ENCODE measurements around the gene MAEA.

The MAEA gene

DNA sequence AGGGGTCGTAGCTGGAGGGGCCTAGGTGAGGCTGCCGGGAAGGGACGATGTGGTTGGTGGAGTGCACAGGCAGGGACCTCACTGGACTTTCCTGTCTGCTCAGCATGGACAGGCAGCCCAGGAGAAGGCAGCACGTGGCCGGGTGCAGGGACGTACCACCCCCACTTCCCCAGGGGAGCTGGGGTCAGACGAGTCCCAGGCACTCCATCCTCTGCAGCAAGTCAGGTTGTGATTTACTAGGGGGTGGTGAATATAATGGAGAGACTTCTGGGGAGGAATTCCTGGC is 39.2 kb upstream of the MAEA start:
- no peak for DNase-seq

- DNase-seq = no peak
Observed at GRCh38 chr4:1250921-1251772, 38.5 kb upstream of the MAEA start.

- no peak for DNase-seq
Observed at GRCh38 chr4:1251773-1252066, 38.0 kb upstream of the MAEA start.

GRCh38 chr4:1252928-1253492 is 36.7 kb upstream of the MAEA start:
- no peak for DNase-seq

DNA sequence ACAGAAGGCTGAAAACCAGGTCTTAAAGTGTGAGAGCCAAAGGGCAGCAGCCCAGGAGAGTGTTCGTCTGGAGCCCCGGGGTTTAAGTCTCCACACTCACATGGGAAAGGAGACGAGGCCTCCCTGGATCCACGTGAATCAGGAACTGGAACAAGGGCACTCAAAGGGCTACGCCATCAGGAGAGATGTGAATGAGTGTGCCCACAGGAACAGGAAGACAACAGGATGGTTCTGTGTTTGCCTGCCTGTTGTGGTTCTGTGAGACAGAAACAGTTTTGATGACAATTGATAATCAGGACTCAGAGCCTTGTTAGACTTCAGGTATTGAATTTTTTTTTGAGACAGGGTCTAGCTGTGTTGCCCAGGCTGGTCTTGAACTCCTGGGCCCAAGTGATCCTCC is 35.9 kb upstream of the MAEA start:
- DNase-seq = peak; percentile 32

- DNase-seq = no peak
Observed at GRCh38 chr4:1255151-1255550, 34.5 kb upstream of the MAEA start.

DNA sequence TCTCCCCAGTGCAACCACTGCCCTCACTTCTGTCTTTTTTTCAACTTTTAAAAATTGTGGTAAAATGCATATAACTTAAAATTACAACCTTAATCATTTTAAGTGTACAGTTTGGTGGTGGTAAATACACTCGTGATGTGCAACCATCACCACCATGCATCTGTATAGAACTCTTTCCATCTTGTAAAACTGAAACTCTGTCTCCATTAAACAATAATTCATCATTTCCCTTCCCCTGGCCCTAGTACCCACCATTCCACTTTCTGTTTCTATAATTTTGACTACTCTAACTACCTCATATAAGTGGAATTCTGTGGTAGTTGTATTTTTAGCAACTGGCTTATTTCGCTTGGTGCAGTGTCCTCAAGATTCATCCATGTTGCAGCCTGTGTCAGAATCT is 34.0 kb upstream of the MAEA start:
- no peak for DNase-seq

GRCh38 chr4:1258457-1258856 is 31.2 kb upstream of the MAEA start:
- no peak for DNase-seq

DNA sequence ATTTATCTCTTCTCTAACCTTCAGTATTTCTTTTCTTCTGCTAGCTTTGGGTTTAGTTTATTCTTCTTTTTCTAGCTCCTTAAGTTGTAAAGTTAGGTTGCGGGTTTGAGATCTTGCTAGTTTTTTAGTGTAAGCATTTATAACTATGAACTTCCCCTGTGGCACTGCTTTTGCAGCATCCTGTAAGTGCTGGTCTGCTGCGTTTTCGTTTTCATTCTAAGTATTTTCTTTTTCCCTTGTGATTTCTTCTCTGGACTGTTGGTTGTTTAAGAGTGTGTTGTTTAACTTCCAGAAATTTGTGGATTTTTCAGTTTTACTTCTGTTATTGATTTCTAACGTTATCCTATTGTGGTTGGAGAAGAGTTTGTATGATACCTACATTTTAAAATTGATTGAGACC is 29.7 kb upstream of the MAEA start:
- no peak for DNase-seq

- DNase-seq = no peak
Observed at GRCh38 chr4:1260418-1261106, 29.1 kb upstream of the MAEA start.

- no peak for DNase-seq
Observed at GRCh38 chr4:1261107-1261928, 28.4 kb upstream of the MAEA start.

DNA sequence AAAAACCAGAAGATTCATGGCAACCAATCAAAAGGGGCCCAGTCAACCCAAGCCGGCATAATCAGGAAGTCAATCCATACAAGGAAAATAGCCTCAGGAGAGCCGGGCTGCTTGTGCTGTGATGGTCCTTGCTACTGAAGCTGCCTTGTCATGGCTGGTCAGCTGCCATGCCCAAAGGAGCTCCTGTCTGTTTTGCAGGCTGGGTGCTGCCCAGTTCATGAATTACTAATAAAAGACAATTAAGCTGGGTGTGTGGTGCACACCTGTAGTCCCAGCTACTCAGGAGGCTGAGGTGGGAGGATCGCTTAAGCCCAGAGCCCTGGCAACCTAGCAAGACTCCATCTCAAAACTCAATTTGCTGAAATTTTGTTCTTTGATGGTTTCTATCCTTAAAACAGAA is 24.7 kb upstream of the MAEA start:
- no peak for DNase-seq

DNA sequence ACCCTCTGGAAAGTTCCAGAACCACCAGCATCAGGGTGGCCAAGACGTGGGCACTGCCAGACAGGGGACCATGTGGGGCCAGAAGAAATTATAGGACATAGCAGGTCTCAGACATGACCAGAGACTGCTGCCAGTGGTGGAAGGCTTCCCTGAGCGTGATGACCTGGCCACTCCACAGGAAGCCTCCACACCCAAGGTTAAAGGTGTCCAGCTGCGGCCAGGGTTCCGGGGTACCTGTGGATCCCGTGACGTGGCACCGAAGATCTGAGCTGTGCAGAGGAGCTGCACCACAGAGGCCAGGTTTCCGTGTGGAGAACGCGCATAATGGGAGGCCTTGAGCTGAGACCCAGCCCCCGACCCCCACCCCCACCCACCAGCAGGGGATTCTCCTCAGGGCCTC is 24.3 kb upstream of the MAEA start:
- no peak for DNase-seq

DNA sequence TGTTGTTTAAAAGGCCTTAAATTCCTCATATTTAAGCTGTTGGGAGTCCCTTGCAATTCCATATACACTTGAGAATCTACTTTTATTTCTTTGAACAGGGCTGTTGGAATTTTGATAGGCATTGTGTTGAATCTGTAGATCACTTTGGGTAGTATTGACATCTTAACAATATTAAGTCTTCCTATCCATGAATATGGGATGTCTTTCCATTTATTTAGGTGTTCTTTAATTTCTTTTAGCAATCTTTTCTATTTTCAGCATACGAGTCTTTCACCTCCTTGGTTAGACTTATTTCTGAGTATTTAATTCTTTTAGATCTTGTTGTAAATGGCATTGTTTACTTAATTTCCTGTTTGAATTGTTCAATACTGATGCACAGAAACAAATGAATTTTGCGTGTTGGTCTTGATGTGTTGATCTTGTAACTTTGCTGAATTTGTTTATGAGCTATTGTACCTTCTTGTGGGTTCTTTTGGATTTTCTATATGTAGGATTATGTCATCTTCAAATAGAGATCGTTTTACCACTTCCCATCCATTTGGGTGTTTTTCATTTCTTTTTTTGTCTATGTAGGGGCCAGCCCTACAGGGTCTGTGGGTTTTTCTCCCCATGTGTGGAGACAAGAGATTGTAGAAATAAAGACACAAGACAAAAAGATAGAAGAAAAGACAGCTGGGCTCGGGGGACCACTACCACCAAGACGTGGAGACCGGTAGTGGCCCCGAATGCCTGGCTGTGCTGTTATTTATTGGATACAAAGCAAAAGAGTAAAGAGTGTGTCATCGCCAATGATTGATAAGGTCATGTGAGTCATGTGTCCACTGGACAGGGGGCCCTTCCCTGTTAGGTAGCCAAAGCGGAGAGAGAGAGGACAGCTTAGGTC is 22.6 kb upstream of the MAEA start:
- DNase-seq = no peak

DNA sequence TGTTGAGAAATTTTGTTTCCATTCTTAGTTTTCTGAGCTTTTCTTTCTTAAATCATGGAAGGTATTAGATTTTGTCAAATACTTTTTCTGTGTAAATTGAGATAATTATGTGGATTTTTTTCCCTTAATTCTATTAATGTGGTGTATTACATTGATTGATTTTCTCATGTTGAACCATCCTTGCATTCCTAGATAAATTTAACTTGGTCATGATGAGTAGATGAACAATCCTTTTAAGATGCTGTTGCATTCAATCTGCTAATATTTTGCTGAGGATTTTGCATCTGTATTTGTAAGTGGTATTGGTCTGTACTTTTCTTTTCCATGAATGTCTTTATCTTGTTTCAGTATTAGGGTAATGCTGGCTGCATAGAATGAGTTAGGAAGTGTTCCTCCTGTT is 20.5 kb upstream of the MAEA start:
- no peak for DNase-seq

- no peak for DNase-seq
Observed at GRCh38 chr4:1271686-1272085, 18.0 kb upstream of the MAEA start.

- DNase-seq = no peak
Observed at GRCh38 chr4:1274871-1275270, 14.8 kb upstream of the MAEA start.

- no peak for DNase-seq
Observed at GRCh38 chr4:1276984-1277383, 12.7 kb upstream of the MAEA start.

DNA sequence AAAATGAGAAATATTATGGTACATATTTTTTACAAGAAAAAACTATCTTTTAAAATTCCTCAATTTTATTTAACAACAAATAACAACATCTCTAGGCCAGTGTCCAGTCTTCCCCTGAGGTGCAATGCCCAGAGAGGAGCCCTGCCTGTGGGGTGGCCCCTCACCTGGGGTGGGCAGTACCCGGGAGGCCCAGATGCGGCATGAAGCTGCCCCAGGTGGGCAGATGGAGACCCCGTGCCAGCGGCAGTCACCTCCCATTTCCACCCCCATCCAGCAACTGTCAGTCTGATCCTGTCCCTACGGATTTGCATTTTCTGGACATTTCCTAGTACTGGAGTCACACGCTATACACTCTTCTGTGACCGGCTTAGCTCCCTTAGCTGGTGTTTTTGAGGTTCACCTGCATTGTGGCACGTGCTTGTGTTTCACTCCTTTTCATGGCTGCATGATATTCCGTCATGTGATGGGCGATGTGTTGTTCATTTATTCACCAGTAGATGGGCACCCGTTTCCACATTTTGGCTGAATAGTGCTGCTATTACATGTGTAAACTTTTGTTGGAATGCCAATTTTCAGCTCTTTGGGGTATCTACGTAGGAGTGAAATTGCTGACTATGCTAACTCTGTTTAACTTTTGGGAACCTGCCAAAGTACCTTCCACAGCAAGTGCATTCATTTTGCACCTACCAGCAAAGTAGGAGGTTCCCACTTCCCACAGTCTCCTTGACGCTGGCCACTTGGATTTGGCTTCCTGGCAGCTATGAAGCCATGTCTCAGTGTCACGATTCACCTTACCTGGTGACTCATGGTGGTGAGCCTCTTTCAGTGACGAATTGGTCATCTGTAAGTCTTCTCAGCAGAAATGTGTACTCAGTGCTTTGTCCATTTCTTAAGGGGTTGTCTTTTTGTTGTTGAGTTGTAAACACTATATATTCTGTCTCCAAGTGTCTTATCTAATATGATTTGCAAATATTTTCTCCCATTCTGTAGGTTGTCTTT is 11.7 kb upstream of the MAEA start:
- no peak for DNase-seq

- DNase-seq = no peak
Observed at GRCh38 chr4:1279253-1279652, 10.4 kb upstream of the MAEA start.

DNA sequence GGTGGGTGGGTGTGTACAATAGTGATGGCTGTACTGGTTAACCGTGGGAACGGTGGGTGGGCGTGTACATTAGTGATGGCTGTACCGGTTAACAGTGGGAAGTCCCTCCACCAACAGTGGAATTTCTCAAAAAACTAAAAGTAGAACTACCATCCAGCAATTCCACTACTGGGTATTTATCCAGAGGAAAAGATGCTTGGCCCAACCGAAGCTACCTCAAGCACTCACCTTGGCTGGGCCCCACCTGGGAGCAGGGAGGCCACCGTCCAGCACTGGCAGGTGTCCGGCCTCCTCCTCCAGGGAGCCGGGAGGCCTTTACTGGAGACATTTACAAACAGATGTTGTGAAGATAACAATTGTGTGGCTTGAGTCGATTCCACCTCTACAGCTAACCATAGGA is 6.0 kb upstream of the MAEA start:
- DNase-seq = no peak
